ENCODE measurements around the gene VPS26A. TPM values are rescaled to one million over a fixed set of nuclear protein-coding genes. Genes with fewer than 3 reads are reported as not detected.

The VPS26A gene
- total RNA-seq, 1 donor from 2014 or later: 56.2 TPM

DNA sequence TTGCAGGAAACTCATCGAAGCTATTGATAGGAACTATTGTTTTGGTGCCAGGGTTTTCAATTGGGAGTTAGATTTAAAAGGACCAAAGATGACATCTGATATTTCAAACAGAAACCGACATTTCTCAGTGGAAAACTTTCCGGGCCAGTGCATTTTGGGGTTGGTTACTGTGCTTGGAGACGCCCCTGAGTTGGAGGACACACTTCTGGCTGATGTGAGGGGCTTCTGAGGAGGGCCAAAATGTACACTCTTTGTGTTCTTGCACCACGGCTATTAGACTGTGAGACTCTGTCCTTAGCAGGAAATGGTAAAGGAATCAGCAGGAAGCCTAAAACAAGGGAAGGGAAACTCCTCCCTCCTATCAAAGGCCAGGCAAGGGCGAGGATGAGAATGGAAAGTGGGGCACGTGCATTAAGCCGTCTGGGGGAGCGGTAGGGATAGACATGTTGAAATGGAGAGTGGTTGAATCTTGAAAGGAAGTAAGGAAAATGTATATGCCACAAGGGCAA, 37.9 kb upstream of the VPS26A start:
- peak; percentile 26 for DNase-seq (ENCODE audit: low spot score)
- H3K27ac Mint-ChIP-seq (ENCODE audit: unreplicated experiment): peak overlapping the region; percentile 92
- no peaks in the 10 kb centered on the region for H3K36me3 Mint-ChIP-seq (ENCODE audit: low read depth, unreplicated experiment)
- H3K4me1 Mint-ChIP-seq (ENCODE audit: unreplicated experiment): peaks cover 26% of the 10 kb centered on the region
- peaks cover 2% of the 10 kb centered on the region for H3K27me3 Mint-ChIP-seq (ENCODE audit: unreplicated experiment)
- H3K4me3 Mint-ChIP-seq (ENCODE audit: unreplicated experiment): peak overlapping the region; percentile 14
- no peak for TF ChIP-seq CTCF (IDR thresholded peaks at IDR 0.05; ENCODE audit: unreplicated experiment)
- H3K9me3 Mint-ChIP-seq (ENCODE audit: unreplicated experiment): no peaks in the 10 kb centered on the region

DNA sequence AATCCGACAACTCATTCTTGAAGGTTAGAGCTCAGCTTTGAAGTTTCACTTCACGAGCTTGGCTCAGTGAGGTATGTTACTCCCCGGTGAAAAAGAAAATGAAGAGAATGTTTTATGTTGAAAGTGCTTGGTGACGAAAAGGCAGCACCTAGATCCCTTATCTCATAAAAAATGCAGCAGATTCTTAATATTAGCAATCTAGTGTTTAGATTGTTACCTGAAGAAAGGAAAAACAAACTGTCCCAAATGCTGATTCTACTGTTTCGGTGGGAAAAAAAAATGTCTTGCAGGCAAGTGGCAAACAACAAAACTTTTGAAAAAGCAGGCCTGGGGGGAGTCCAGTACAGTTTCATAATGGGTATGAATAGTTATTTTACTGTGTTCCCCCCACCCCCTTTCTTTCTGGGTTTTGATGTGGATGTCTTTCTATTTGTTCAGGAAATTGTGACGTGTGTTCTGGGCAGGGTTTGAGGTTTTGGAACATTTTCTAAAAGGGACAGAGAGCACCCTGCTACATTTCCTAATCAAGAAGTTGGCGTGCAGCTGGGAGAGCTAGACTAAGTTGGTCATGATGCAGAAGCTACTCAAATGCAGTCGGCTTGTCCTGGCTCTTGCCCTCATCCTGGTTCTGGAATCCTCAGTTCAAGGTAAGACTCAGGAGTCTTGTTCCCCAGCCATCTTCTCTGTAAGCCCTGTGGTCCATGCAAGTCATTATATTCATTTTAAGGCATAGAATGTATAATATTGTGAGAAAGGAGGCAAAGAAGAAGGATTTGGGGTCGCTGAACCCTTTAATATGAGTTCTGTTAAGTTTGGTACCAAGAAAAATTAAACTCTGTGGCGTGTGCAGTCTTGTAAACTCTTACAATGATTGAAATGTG, 36.1 kb upstream of the VPS26A start, which contains the start of gene SRGN:
Gene SRGN (plus strand): TSS at position 514 of the 881 bp plus-strand sequence. CDS start 55 bp downstream, at position 569.
- no peak for DNase-seq (ENCODE audit: low spot score)
- peaks cover 26% of the 10 kb centered on the region for H3K4me1 Mint-ChIP-seq (ENCODE audit: unreplicated experiment)
- H3K9me3 Mint-ChIP-seq (ENCODE audit: unreplicated experiment): no peaks in the 10 kb centered on the region
- H3K27me3 Mint-ChIP-seq (ENCODE audit: unreplicated experiment): peaks cover 2% of the 10 kb centered on the region
- no peak for TF ChIP-seq CTCF (IDR thresholded peaks at IDR 0.05; ENCODE audit: unreplicated experiment)
- no peaks in the 10 kb centered on the region for H3K36me3 Mint-ChIP-seq (ENCODE audit: low read depth, unreplicated experiment)
- peak within 1 kb of the TSS; percentile 45 for H3K27ac Mint-ChIP-seq (ENCODE audit: unreplicated experiment)
- H3K4me3 Mint-ChIP-seq (ENCODE audit: unreplicated experiment): no peak within 1 kb of the TSS

DNA sequence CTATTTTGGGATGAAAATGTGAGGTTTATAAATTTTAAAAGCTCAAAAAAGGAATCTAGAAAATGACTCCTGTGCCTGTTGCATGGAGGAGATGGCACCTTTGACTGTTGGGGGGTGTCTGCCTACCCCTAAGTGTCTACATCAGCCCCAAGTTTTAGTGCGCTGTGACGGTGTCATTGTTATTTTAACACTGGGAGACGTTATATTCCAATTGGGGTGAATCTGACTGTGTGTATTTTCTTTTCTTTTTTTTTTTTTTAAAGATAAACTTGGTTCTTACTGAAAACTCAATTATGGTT, 35.6 kb upstream of the VPS26A start:
- DNase-seq (ENCODE audit: low spot score): no peak
- no peak overlapping the region for H3K27ac Mint-ChIP-seq (ENCODE audit: unreplicated experiment)
- no peak for TF ChIP-seq CTCF (IDR thresholded peaks at IDR 0.05; ENCODE audit: unreplicated experiment)
- no peaks in the 10 kb centered on the region for H3K36me3 Mint-ChIP-seq (ENCODE audit: low read depth, unreplicated experiment)
- H3K4me3 Mint-ChIP-seq (ENCODE audit: unreplicated experiment): no peak overlapping the region
- H3K4me1 Mint-ChIP-seq (ENCODE audit: unreplicated experiment): peaks cover 26% of the 10 kb centered on the region
- no peaks in the 10 kb centered on the region for H3K9me3 Mint-ChIP-seq (ENCODE audit: unreplicated experiment)
- peaks cover 2% of the 10 kb centered on the region for H3K27me3 Mint-ChIP-seq (ENCODE audit: unreplicated experiment)

DNA sequence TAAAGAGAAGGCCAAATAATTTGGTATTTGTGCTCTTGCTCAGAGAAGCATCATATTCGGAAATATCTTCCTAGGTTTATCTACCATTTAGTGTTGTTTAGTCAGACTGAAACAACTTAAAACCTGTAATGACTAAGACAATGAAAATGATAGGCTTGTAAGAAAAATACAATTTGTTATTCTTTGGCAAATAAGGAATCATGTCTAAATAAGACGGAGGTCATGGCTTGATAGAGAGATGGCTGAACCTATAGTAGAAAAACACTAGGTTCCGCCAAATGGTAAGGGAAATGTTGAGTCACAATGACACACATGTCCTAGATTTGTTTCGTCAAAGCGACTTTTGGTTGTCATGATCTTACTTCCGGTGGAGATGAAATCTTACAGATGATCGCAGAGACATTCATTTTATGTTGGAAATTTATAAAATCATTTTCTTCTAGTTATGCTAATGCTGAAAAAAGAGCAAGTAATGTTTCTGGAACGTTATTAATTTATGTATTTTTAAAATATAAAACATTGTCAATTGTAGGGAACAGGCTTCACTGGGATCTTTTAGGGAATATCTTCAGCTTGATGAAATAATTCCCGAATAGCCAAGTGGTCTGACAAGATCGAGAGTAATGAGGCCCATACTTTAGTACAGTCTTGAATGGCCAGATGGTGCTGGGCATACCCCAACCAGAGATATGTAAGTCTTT, 35.0 kb upstream of the VPS26A start:
- Mint-ChIP-seq H3K27me3 (ENCODE audit: unreplicated experiment) (peaks cover 2% of the 10 kb centered on the region), H3K9me3 (ENCODE audit: unreplicated experiment) (no peaks in the 10 kb centered on the region), H3K4me3 (ENCODE audit: unreplicated experiment) (no peak overlapping the region), H3K27ac (ENCODE audit: unreplicated experiment) (no peak overlapping the region), H3K36me3 (ENCODE audit: low read depth, unreplicated experiment) (no peaks in the 10 kb centered on the region), H3K4me1 (ENCODE audit: unreplicated experiment) (peaks cover 26% of the 10 kb centered on the region)
- DNase-seq (ENCODE audit: low spot score): no peak
- no peak for TF ChIP-seq CTCF (IDR thresholded peaks at IDR 0.05; ENCODE audit: unreplicated experiment)

All from endothelial cell (in vitro differentiated cells).